ENCODE data around the gene RHOBTB3. TPM values are rescaled to one million over a fixed set of nuclear protein-coding genes. Genes with fewer than 3 reads are reported as not detected.
A peak's percentile ranks its signal among the peaks of the same experiment; 100 is the strongest.

RHOBTB3 gene
- total RNA-seq, 3 donors from 2014 or later, result 82.8 to 205 (median 109) TPM

DNA sequence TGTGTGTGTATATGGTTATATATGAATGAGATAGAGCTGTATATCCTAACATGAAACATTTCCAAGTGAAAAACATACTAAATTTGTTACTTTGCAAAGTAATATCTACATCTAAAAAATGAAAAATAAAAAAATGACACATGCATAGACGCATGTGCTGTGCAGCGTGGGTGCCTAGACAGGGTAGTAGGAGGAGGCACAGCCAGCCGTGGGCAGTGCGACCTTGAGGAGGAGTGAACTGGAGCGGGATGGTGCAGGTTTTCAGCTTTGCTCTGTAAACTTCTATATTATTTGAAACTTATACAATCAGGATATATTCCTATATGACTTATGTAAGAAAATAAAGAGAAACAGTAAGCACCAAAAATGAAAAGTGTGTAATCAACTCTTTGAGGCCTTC, 106.4 kb downstream of the RHOBTB3 start:
- H3K9me3 ChIP-seq, result no peaks in the 10 kb centered on the region
- H3K36me3 ChIP-seq, result no peaks in the 10 kb centered on the region
- DNase-seq (ENCODE audit: low spot score in 2 of 2), result no peak
- no peak overlapping the region for H3K4me3 ChIP-seq
- intact Hi-C loops (cut with DNase I; ENCODE audit: low total_unique reads), result no loop called here
- TF ChIP-seq, protein P1, sequence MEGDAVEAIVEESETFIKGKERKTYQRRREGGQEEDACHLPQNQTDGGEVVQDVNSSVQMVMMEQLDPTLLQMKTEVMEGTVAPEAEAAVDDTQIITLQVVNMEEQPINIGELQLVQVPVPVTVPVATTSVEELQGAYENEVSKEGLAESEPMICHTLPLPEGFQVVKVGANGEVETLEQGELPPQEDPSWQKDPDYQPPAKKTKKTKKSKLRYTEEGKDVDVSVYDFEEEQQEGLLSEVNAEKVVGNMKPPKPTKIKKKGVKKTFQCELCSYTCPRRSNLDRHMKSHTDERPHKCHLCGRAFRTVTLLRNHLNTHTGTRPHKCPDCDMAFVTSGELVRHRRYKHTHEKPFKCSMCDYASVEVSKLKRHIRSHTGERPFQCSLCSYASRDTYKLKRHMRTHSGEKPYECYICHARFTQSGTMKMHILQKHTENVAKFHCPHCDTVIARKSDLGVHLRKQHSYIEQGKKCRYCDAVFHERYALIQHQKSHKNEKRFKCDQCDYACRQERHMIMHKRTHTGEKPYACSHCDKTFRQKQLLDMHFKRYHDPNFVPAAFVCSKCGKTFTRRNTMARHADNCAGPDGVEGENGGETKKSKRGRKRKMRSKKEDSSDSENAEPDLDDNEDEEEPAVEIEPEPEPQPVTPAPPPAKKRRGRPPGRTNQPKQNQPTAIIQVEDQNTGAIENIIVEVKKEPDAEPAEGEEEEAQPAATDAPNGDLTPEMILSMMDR (IDR thresholded peaks at IDR 0.05), result no peak
- H3K27ac ChIP-seq, result peak overlapping the region in 1 of 2 donors; percentile 80
- peaks cover 0 to under 1% of the 10 kb centered on the region in 2 donors for H3K4me1 ChIP-seq
- H3K27me3 ChIP-seq, result no peaks in the 10 kb centered on the region

DNA sequence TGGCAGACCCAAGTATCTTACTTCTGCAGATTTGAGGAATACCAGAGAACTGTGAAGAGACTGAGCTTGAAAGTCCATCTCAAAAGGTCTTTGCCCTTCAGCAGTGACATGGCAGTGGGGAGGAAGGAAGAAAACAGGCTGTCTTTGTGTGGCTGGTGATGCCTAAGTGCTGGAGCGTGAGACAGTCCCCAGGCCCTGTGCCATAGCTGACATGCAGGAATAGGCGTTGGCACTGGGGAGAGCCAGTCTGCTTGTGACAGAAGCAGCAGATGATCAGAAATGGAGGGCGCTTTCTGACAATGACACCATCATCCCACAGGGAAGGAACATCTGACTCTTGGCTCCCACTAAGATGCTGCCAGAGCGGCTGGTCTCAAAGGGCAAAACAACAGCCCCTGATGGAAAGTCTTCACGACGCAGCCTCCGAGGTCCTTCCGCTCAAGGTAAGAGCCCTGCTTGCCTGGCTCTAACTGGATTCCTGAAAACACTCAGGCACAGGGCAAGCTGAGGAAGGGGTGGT, 106.9 kb downstream of the RHOBTB3 start:
- peak overlapping the region; percentile 77 to 80 for H3K27ac ChIP-seq
- no peaks in the 10 kb centered on the region for H3K27me3 ChIP-seq
- H3K4me1 ChIP-seq, result peaks cover 0 to 6% of the 10 kb centered on the region in 2 donors
- no peak overlapping the region for H3K4me3 ChIP-seq
- intact Hi-C loops (cut with DNase I; ENCODE audit: low total_unique reads), result no loop called here
- no peaks in the 10 kb centered on the region for H3K9me3 ChIP-seq
- H3K36me3 ChIP-seq, result no peaks in the 10 kb centered on the region
- no peak for TF ChIP-seq POLR2AphosphoS5 (IDR thresholded peaks at IDR 0.05)
- TF ChIP-seq, protein P1 (IDR thresholded peaks at IDR 0.05), result no peak
- DNase-seq (ENCODE audit: low spot score in 2 of 2), result no peak

DNA sequence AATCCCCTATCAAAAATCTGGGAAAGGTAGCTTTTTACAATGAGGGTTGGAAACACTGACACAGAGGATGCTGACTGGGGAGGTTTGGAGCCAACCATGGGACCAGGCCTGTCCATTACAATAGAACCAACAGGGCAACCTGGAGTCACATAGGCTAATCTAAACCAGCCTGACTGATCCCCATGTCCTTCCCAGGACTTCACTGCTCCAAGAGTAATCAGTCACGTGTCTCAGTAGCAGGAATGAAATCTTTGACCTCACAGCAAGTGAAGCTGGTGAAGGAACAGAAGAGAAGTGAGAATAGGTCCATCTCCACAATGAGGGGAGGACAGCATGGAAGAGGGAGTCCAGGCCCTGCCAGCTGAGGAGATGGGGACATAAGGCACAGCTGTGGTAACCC, 107.4 kb downstream of the RHOBTB3 start:
- DNase-seq (ENCODE audit: low spot score in 2 of 2), result no peak
- H3K27ac ChIP-seq, result peak overlapping the region; percentile 77 to 80
- no peak overlapping the region for H3K4me3 ChIP-seq
- intact Hi-C loops (cut with DNase I; ENCODE audit: low total_unique reads), result no loop called here
- H3K9me3 ChIP-seq, result no peaks in the 10 kb centered on the region
- H3K36me3 ChIP-seq, result no peaks in the 10 kb centered on the region
- H3K4me1 ChIP-seq, result peaks cover 0 to 6% of the 10 kb centered on the region in 2 donors
- TF ChIP-seq, protein P1 (IDR thresholded peaks at IDR 0.05), result no peak
- no peak for TF ChIP-seq POLR2A (IDR thresholded peaks at IDR 0.05)
- no peak for TF ChIP-seq POLR2AphosphoS5 (IDR thresholded peaks at IDR 0.05)
- no peaks in the 10 kb centered on the region for H3K27me3 ChIP-seq

DNA sequence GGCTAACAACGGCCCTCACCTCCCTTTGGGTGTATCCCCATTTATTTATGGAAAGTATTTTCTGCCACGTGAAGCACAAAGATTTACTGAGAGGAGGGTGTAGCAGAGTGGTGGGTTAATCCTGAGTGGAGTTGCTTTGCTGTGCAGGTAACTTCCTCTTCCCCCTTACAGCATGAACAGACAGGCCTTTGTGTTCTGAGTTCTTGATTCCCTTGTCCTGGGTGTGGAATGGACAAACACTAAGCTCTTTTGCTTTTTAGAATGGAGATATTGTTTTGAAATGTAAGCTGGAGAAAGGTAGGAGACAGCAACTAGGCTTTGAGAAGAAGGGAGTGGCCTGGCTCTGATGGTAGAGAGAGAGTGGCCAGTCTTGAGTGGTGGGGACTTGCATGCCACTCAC, 108.5 kb downstream of the RHOBTB3 start:
- peak overlapping the region; percentile 77 to 80 for H3K27ac ChIP-seq
- H3K4me3 ChIP-seq, result no peak overlapping the region
- H3K27me3 ChIP-seq, result no peaks in the 10 kb centered on the region
- DNase-seq (ENCODE audit: low spot score in 2 of 2), result no peak
- H3K9me3 ChIP-seq, result no peaks in the 10 kb centered on the region
- intact Hi-C loops (cut with DNase I; ENCODE audit: low total_unique reads), result no loop called here
- no peaks in the 10 kb centered on the region for H3K36me3 ChIP-seq
- peaks cover 0 to 6% of the 10 kb centered on the region in 2 donors for H3K4me1 ChIP-seq
- TF ChIP-seq POLR2A (IDR thresholded peaks at IDR 0.05) (no peak), POLR2AphosphoS5 (IDR thresholded peaks at IDR 0.05) (no peak)
- TF ChIP-seq, protein P1 (IDR thresholded peaks at IDR 0.05), result no peak

DNA sequence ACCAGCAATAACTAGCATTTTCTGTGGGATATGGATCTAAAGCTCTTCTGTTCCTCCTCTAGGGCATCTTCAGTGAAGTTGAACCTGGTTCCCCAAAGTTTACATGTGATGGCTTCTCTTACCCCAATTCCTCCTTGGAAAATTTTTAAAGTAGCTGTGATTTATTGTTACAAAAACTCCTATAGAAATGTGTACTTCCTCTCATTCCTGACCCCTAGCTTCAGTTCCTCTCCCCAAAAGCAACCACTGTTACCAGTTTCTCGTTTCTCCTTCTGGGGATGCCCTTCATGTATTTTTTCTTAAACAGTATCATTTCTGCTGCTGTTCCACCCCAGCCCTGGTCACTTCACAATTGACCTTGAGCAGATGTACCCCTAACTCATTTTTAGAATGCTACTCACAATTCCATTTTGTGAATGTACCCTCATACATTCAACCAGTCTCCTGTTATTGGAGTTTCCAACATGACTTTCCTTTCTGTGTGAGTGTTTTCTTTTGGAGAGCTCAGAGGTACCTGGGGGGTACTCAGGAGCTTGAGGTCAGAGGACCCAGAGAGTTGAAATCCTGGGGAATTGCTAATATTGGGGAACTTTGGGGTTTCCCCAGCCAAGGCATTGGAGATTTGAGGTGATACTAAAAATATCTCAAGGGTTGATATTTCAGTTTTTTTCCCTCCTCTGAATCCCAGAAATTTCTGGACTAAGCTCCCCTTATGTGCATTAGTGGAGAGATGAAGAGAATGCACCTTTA, 110.0 kb downstream of the RHOBTB3 start:
- intact Hi-C loops (cut with DNase I; ENCODE audit: low total_unique reads), result no loop called here
- Histone ChIP-seq H3K27me3 (no peaks in the 10 kb centered on the region), H3K4me3 (no peak overlapping the region), H3K4me1 (peaks cover 0 to 6% of the 10 kb centered on the region in 2 donors), H3K9me3 (no peaks in the 10 kb centered on the region), H3K27ac (peak overlapping the region; percentile 80 to 84), H3K36me3 (no peaks in the 10 kb centered on the region)
- TF ChIP-seq POLR2AphosphoS5 (IDR thresholded peaks at IDR 0.05) (no peak), POLR2A (IDR thresholded peaks at IDR 0.05) (no peak)
- TF ChIP-seq, protein P1 (IDR thresholded peaks at IDR 0.05), result no peak
- DNase-seq (ENCODE audit: low spot score in 2 of 2), result no peak

All from breast epithelium (tissue), 4 donors.